Epithelial cell of esophagus (primary cell): Measurements from ENCODE around the gene CCDC71L.
A peak's percentile ranks its signal among the peaks of the same experiment; 100 is the strongest.
"Not testable (repeated sequence)": the region's sequence is repeated elsewhere in the genome, so short reads cannot be mapped to it uniquely, and the experiment has no call there.

Experiments used
- DNase-seq: peaks from one replicate; pipeline ENCODE4 v3.0.0; 2010; ENCODE audit warnings: low read depth
- H3K4me3 ChIP-seq: 2 replicates; pipeline ENCODE4 v1.5.1; 2011; ENCODE audit warnings: mild to moderate bottlenecking, low read length, control low read depth
- CTCF ChIP-seq: IDR thresholded peaks from 2 replicates; pipeline ENCODE4 v1.5.1; 2011; ENCODE audit warnings: low read depth, mild to moderate bottlenecking, low read length, control low read depth, inconsistent platforms; ENCODE audit not compliant: insufficient read depth; ENCODE audit errors: missing control alignments

The CCDC71L gene

GRCh38 chr7:106660862-106661720 is at the start of gene CCDC71L:
Gene CCDC71L, minus strand, starts transcription at chr7:106661158. Its CDS starts 262 bp downstream, at chr7:106660896.
- peak; percentile 89 for DNase-seq
- H3K4me3 ChIP-seq: peak within 1 kb of the TSS; percentile 76
- no peak for TF ChIP-seq CTCF

GRCh38 chr7:106709604-106710003 is 48.6 kb upstream of the CCDC71L start:
- not testable (repeated sequence) for DNase-seq, H3K4me3 ChIP-seq

- DNase-seq: no peak
- no peak for TF ChIP-seq CTCF
- H3K4me3 ChIP-seq: no peak overlapping the region
Observed at GRCh38 chr7:106704000-106704840, 43.3 kb upstream of the CCDC71L start.

- no peak for TF ChIP-seq CTCF
- H3K4me3 ChIP-seq: no peak overlapping the region
- no peak for DNase-seq
Observed at GRCh38 chr7:106693677-106694353, 32.9 kb upstream of the CCDC71L start.

GRCh38 chr7:106692450-106693051 is 31.6 kb upstream of the CCDC71L start:
- no peak overlapping the region for H3K4me3 ChIP-seq
- no peak for TF ChIP-seq CTCF
- no peak for DNase-seq

GRCh38 chr7:106688161-106688560 is 27.2 kb upstream of the CCDC71L start:
- not testable (repeated sequence) for H3K4me3 ChIP-seq, DNase-seq

- no peak for TF ChIP-seq CTCF
- no peak for DNase-seq
- no peak overlapping the region for H3K4me3 ChIP-seq
Observed at GRCh38 chr7:106683941-106684340, 23.0 kb upstream of the CCDC71L start.
